Mesenchymal stem cell (in vitro differentiated cells and primary cell): ENCODE results near the gene PECR.
"Not testable (repeated sequence)": the region's sequence is repeated elsewhere in the genome, so short reads cannot be mapped to it uniquely, and the experiment has no call there.

Source experiments
- DNase-seq: peaks from one replicate; pipeline ENCODE4 v3.0.0-alpha.2; 2013
- H2AFZ ChIP-seq: one replicate; pipeline ENCODE4 v1.6.1; 2013; ENCODE audit warnings: low read depth, mild to moderate bottlenecking, control low read depth, inconsistent platforms, low read length, moderate library complexity
- H2AK5ac ChIP-seq: 2 replicates; pipeline ENCODE4 v1.6.1; 2013; ENCODE audit warnings: low read length, moderate library complexity, mild to moderate bottlenecking, inconsistent platforms; ENCODE audit not compliant: severe bottlenecking
- H2BK120ac ChIP-seq: one replicate; pipeline ENCODE4 v1.6.1; 2013; ENCODE audit warnings: low read depth, mild to moderate bottlenecking, inconsistent platforms, low read length, moderate library complexity
- H2BK12ac ChIP-seq, 2 experiments: one replicate each; pipeline ENCODE4 v1.6.1; 2013; ENCODE audit warnings: inconsistent platforms in 2 of 2, low read length in 2 of 2, mild to moderate bottlenecking in 2 of 2, moderate library complexity in 2 of 2, control low read depth in 1 of 2
- H2BK15ac ChIP-seq: one replicate; pipeline ENCODE4 v1.6.1; 2013; ENCODE audit warnings: mild to moderate bottlenecking, low read depth, inconsistent platforms; ENCODE audit not compliant: poor library complexity, severe bottlenecking
- H2BK5ac ChIP-seq: 2 replicates; pipeline ENCODE4 v1.6.1; 2013; ENCODE audit warnings: low read depth, mild to moderate bottlenecking, low read length, control low read depth, inconsistent platforms; ENCODE audit not compliant: poor library complexity, severe bottlenecking
- H3K14ac ChIP-seq, 2 experiments: one replicate each; pipeline ENCODE4 v1.6.1; 2013; ENCODE audit warnings: inconsistent platforms in 2 of 2, low read length in 2 of 2, control low read depth in 1 of 2, mild to moderate bottlenecking in 1 of 2, moderate library complexity in 1 of 2
- H3K18ac ChIP-seq, 2 experiments: one replicate each; pipeline ENCODE4 v1.6.1; 2013; ENCODE audit warnings: inconsistent platforms in 2 of 2, low read length in 2 of 2, control low read depth in 1 of 2, low read depth in 1 of 2, mild to moderate bottlenecking in 1 of 2
- H3K23ac ChIP-seq, 2 experiments: one replicate each; pipeline ENCODE4 v1.6.1; 2013; ENCODE audit warnings: inconsistent platforms in 2 of 2, low read length in 2 of 2, mild to moderate bottlenecking in 2 of 2, moderate library complexity in 2 of 2, control low read depth in 1 of 2
- H3K27ac ChIP-seq: 2 replicates; pipeline ENCODE4 v1.5.1; 2013; ENCODE audit warnings: mild to moderate bottlenecking, moderate library complexity, low read length, control low read depth, inconsistent platforms; ENCODE audit not compliant: poor library complexity, severe bottlenecking
- H3K27me3 ChIP-seq, 2 experiments: 2 replicates each; pipeline versions ENCODE4 v1.6.1 to v1.7.0; 2013; ENCODE audit warnings: low read length in 2 of 2, mild to moderate bottlenecking in 2 of 2, moderate library complexity in 2 of 2, control low read depth in 1 of 2, inconsistent platforms in 1 of 2; ENCODE audit not compliant: control insufficient read depth in 1 of 2, insufficient read depth in 1 of 2
- H3K36me3 ChIP-seq, 2 experiments: 2 replicates each; pipeline versions ENCODE4 v1.6.1 to v1.7.0; 2013; ENCODE audit warnings: low read length in 2 of 2, control low read depth in 1 of 2, inconsistent platforms in 1 of 2, low read depth in 1 of 2, mild to moderate bottlenecking in 1 of 2; ENCODE audit not compliant: insufficient read depth in 2 of 2, control insufficient read depth in 1 of 2
- H3K4ac ChIP-seq, 2 experiments: one replicate each; pipeline ENCODE4 v1.6.1; 2013; ENCODE audit warnings: inconsistent platforms in 2 of 2, low read length in 2 of 2, mild to moderate bottlenecking in 2 of 2, moderate library complexity in 2 of 2, control low read depth in 1 of 2, low read depth in 1 of 2
- H3K4me1 ChIP-seq: 2 replicates; pipeline ENCODE4 v1.6.1; 2013; ENCODE audit warnings: low read depth, low read length, control low read depth; ENCODE audit not compliant: control insufficient read depth, insufficient read depth
- H3K4me2 ChIP-seq: 2 replicates; pipeline ENCODE4 v1.6.1; 2013; ENCODE audit warnings: low read length, mild to moderate bottlenecking, inconsistent platforms; ENCODE audit not compliant: poor library complexity, severe bottlenecking
- H3K4me3 ChIP-seq, 2 experiments: 2 replicates each; pipeline versions ENCODE4 v1.5.1 to v1.7.0; 2013; ENCODE audit warnings: low read length in 2 of 2, mild to moderate bottlenecking in 2 of 2, control low read depth in 1 of 2, low read depth in 1 of 2; ENCODE audit not compliant: insufficient read depth in 1 of 2
- H3K79me1 ChIP-seq: replicated peaks from 2 replicates; pipeline ENCODE4 v1.6.1; 2013; ENCODE audit warnings: mild to moderate bottlenecking, control low read depth, low read length, inconsistent platforms; ENCODE audit not compliant: poor library complexity, severe bottlenecking
- H3K9ac ChIP-seq: 2 replicates; pipeline ENCODE4 v1.7.0; 2013; ENCODE audit warnings: mild to moderate bottlenecking, low read length, moderate library complexity
- H3K9me3 ChIP-seq: 2 replicates; pipeline ENCODE4 v1.7.0; 2013; ENCODE audit warnings: mild to moderate bottlenecking, low read length; ENCODE audit not compliant: control insufficient read depth
- H4K8ac ChIP-seq: one replicate; pipeline ENCODE4 v1.6.1; 2013; ENCODE audit warnings: inconsistent platforms, mild to moderate bottlenecking, low read length, moderate library complexity
- H4K91ac ChIP-seq: one replicate; pipeline ENCODE4 v1.6.1; 2013; ENCODE audit warnings: mild to moderate bottlenecking, low read length, inconsistent platforms
- WGBS: methylation state at CpG from one replicate; pipeline ENCODE4 v1.1.7; 2013; ENCODE audit warnings: mixed read lengths; 5-methylcytosine and 5-hydroxymethylcytosine counted together

PECR gene

GRCh38 chr2:216009215-216009614 is 72.4 kb downstream of the PECR start:
- H2BK15ac ChIP-seq, H3K14ac ChIP-seq, H3K79me1 ChIP-seq, H3K9me3 ChIP-seq, H3K9ac ChIP-seq, H2BK12ac ChIP-seq, H2AFZ ChIP-seq, H2BK120ac ChIP-seq, H3K4me3 ChIP-seq, H2BK5ac ChIP-seq, H2AK5ac ChIP-seq, DNase-seq, H3K4ac ChIP-seq, H3K27ac ChIP-seq, H4K8ac ChIP-seq, H3K36me3 ChIP-seq, H4K91ac ChIP-seq, H3K23ac ChIP-seq, H3K18ac ChIP-seq, H3K27me3 ChIP-seq, H3K4me2 ChIP-seq, H3K4me1 ChIP-seq: not testable (repeated sequence)
- WGBS: 97% methylated on average over 2 of the region's 2 CpGs

GRCh38 chr2:216008387-216008786 is 73.2 kb downstream of the PECR start:
- Histone ChIP-seq H3K14ac (no peak overlapping the region), H2AFZ (no peak overlapping the region), H3K9me3 (no peaks in the 10 kb centered on the region), H2AK5ac (no peak overlapping the region), H4K91ac (no peak overlapping the region), H3K79me1 (no peaks in the 10 kb centered on the region), H3K18ac (no peak overlapping the region), H2BK15ac (no peak overlapping the region), H3K9ac (no peak overlapping the region), H3K23ac (no peak overlapping the region), H3K4ac (no peak overlapping the region), H3K4me1 (peaks cover 7% of the 10 kb centered on the region), H4K8ac (no peak overlapping the region), H3K4me3 (no peak overlapping the region), H2BK12ac (no peak overlapping the region), H2BK120ac (no peak overlapping the region), H3K27ac (no peak overlapping the region), H3K4me2 (no peak overlapping the region), H2BK5ac (no peak overlapping the region), H3K27me3 (no peaks in the 10 kb centered on the region), H3K36me3 (no peaks in the 10 kb centered on the region)
- 67% methylated on average over 2 of the region's 3 CpGs for WGBS
- no peak for DNase-seq

GRCh38 chr2:216006164-216006663 is 75.4 kb downstream of the PECR start:
- Histone ChIP-seq H3K4me2 (peak overlapping the region; percentile 34), H3K4ac (peak overlapping the region in 1 of 2 experiments; percentile 37), H2BK15ac (no peak overlapping the region), H2AK5ac (no peak overlapping the region), H3K4me3 (no peak overlapping the region), H3K9ac (peak overlapping the region; percentile 30), H2AFZ (peak overlapping the region; percentile 70), H3K9me3 (no peaks in the 10 kb centered on the region), H3K79me1 (peaks cover 2% of the 10 kb centered on the region), H3K27me3 (peaks cover 0 to 4% of the 10 kb centered on the region in 2 experiments), H3K27ac (peak overlapping the region; percentile 16), H4K8ac (peak overlapping the region; percentile 19), H3K4me1 (peaks cover 4% of the 10 kb centered on the region), H2BK120ac (no peak overlapping the region), H3K36me3 (no peaks in the 10 kb centered on the region), H2BK5ac (no peak overlapping the region), H3K23ac (peak overlapping the region in 1 of 2 experiments; percentile 29), H4K91ac (no peak overlapping the region), H2BK12ac (no peak overlapping the region), H3K14ac (no peak overlapping the region), H3K18ac (peak overlapping the region; percentile 22 to 34)
- WGBS: 58% methylated on average over 10 of the region's 10 CpGs
- DNase-seq: no peak

GRCh38 chr2:216004697-216005283 is 76.8 kb downstream of the PECR start:
- Histone ChIP-seq H2BK15ac (no peak overlapping the region), H3K79me1 (peaks cover 4% of the 10 kb centered on the region), H3K27ac (no peak overlapping the region), H3K4me2 (no peak overlapping the region), H3K14ac (no peak overlapping the region), H3K36me3 (no peaks in the 10 kb centered on the region), H4K91ac (no peak overlapping the region), H3K4me1 (peaks cover 4% of the 10 kb centered on the region), H3K9me3 (no peaks in the 10 kb centered on the region), H3K4ac (no peak overlapping the region), H3K27me3 (peaks cover 0 to 4% of the 10 kb centered on the region in 2 experiments), H2AK5ac (no peak overlapping the region), H3K18ac (no peak overlapping the region), H2BK120ac (no peak overlapping the region), H2BK12ac (no peak overlapping the region), H3K23ac (no peak overlapping the region), H4K8ac (no peak overlapping the region), H2BK5ac (no peak overlapping the region), H3K9ac (no peak overlapping the region), H3K4me3 (no peak overlapping the region), H2AFZ (no peak overlapping the region)
- 93% methylated on average over 2 of the region's 3 CpGs for WGBS
- no peak for DNase-seq
